IMR-90 (cell line): ENCODE measurements around the gene CTNS. TPM values are rescaled to one million over a fixed set of nuclear protein-coding genes. Genes with fewer than 3 reads are reported as not detected.

Experiments used
- ATAC-seq: fragments of 200-7000 bp; cut with Tn5 transposase; 2 replicates; pipeline ENCODE4 v1.9.1; 2020; ENCODE audit warnings: low read depth, mild to moderate bottlenecking, moderate library complexity
- BruUV-seq: library from RNA; stranded (reverse); fragments of 400-500 nt; replicated peaks from 2 replicates; lab custom pipeline; 2021; lab: Mats Ljungman, UMichigan
- CTCF ChIA-PET: fragments of 300-600 bp; formaldehyde crosslinking; extraction: SDS; loops from one replicate; lab custom pipeline; 2021; ENCODE audit warnings: antibody characterized with exemption; lab: Yijun Ruan, JAX
- POLR2A ChIA-PET: fragments of 300-600 bp; sonication (Branson Sonifier 250); formaldehyde crosslinking; loops from one replicate; lab custom pipeline; 2022; ENCODE audit warnings: antibody characterized with exemption; ENCODE audit not compliant: unreplicated experiment; lab: Charles Lee
- DNase-seq: peaks from one replicate; pipeline ENCODE4 v3.0.0; 2013
- H2AFZ ChIP-seq: replicated peaks from 2 replicates; pipeline ENCODE3; 2013; ENCODE audit warnings: low read length, mild to moderate bottlenecking; ENCODE audit not compliant: poor library complexity
- H2AK5ac ChIP-seq: 2 replicates; pipeline ENCODE4 v1.6.1; 2013; ENCODE audit warnings: low read depth, low read length, inconsistent platforms
- H2AK9ac ChIP-seq: replicated peaks from 2 replicates; pipeline ENCODE3; 2013; ENCODE audit warnings: mild to moderate bottlenecking, low read depth, low read length, moderate library complexity; ENCODE audit not compliant: poor library complexity
- H2BK120ac ChIP-seq: 2 replicates; pipeline ENCODE4 v1.6.1; 2013; ENCODE audit warnings: low read depth, low read length, inconsistent platforms
- H2BK15ac ChIP-seq: 3 replicates; pipeline ENCODE4 v1.6.1; 2013; ENCODE audit warnings: low read depth, low read length, inconsistent platforms
- H2BK20ac ChIP-seq: 2 replicates; pipeline ENCODE4 v1.6.1; 2013; ENCODE audit warnings: low read depth, mild to moderate bottlenecking, inconsistent platforms, low read length, moderate library complexity
- H2BK5ac ChIP-seq: 2 replicates; pipeline ENCODE4 v1.6.1; 2013; ENCODE audit warnings: mild to moderate bottlenecking, low read depth, low read length, inconsistent platforms; ENCODE audit not compliant: poor library complexity, severe bottlenecking
- H3K14ac ChIP-seq: replicated peaks from 2 replicates; pipeline ENCODE4 v1.6.1; 2013; ENCODE audit warnings: low read depth, low read length, inconsistent platforms
- H3K18ac ChIP-seq: 2 replicates; pipeline ENCODE4 v1.6.1; 2013; ENCODE audit warnings: low read depth, low read length, control low read depth
- H3K23ac ChIP-seq: 2 replicates; pipeline ENCODE4 v1.6.1; 2013; ENCODE audit warnings: low read depth, low read length, inconsistent platforms
- H3K27ac ChIP-seq: 2 replicates; pipeline ENCODE4 v1.5.1; 2013; ENCODE audit warnings: mild to moderate bottlenecking, control low read depth, low read length; ENCODE audit not compliant: insufficient read depth
- H3K27me3 ChIP-seq: 2 replicates; pipeline ENCODE4 v1.6.1; 2013; ENCODE audit warnings: low read length; ENCODE audit not compliant: control insufficient read depth, insufficient read depth
- H3K36me3 ChIP-seq: 2 replicates; pipeline ENCODE4 v1.6.1; 2013; ENCODE audit warnings: low read length, mixed read lengths; ENCODE audit not compliant: control insufficient read depth, insufficient read depth
- H3K4ac ChIP-seq: 2 replicates; pipeline ENCODE4 v1.6.1; 2013; ENCODE audit warnings: low read depth, low read length, inconsistent platforms
- H3K4me1 ChIP-seq: 2 replicates; pipeline ENCODE4 v1.6.1; 2013; ENCODE audit warnings: low read length, mixed read lengths; ENCODE audit not compliant: control insufficient read depth, insufficient read depth
- H3K4me2 ChIP-seq: 2 replicates; pipeline ENCODE4 v1.6.1; 2013; ENCODE audit warnings: low read depth, mild to moderate bottlenecking, control low read depth, low read length, moderate library complexity
- H3K4me3 ChIP-seq: 2 replicates; pipeline ENCODE4 v1.5.1; 2013; ENCODE audit warnings: low read depth, mild to moderate bottlenecking, control low read depth, low read length, moderate library complexity; ENCODE audit not compliant: insufficient read depth
- H3K56ac ChIP-seq: 2 replicates; pipeline ENCODE4 v1.6.1; 2013; ENCODE audit warnings: low read length, inconsistent platforms; ENCODE audit not compliant: insufficient read depth; ENCODE audit errors: extremely low read depth
- H3K79me1 ChIP-seq, 2 experiments: 2 replicates each; pipeline ENCODE4 v1.6.1; 2013; ENCODE audit warnings: low read length in 2 of 2, inconsistent platforms in 1 of 2, low read depth in 1 of 2
- H3K9ac ChIP-seq: 2 replicates; pipeline ENCODE4 v1.6.1; 2013; ENCODE audit warnings: low read depth, low read length, control low read depth
- H3K9me1 ChIP-seq: 2 replicates; pipeline ENCODE4 v1.6.1; 2013; ENCODE audit warnings: low read length, inconsistent platforms; ENCODE audit not compliant: insufficient read depth
- H3K9me3 ChIP-seq: 2 replicates; pipeline ENCODE4 v1.6.1; 2013; ENCODE audit warnings: low read length; ENCODE audit not compliant: control insufficient read depth, insufficient read depth
- H4K20me1 ChIP-seq: 2 replicates; pipeline ENCODE4 v1.6.1; 2013; ENCODE audit warnings: low read length, inconsistent platforms; ENCODE audit not compliant: insufficient read depth
- H4K5ac ChIP-seq: 2 replicates; pipeline ENCODE4 v1.6.1; 2013; ENCODE audit warnings: mild to moderate bottlenecking, low read depth, low read length, control low read depth
- H4K8ac ChIP-seq, 2 experiments: 2 replicates each; pipeline ENCODE4 v1.6.1; 2013; ENCODE audit warnings: low read depth in 2 of 2, low read length in 2 of 2, control low read depth in 1 of 2, inconsistent platforms in 1 of 2
- H4K91ac ChIP-seq: 2 replicates; pipeline ENCODE4 v1.6.1; 2013; ENCODE audit warnings: low read depth, low read length, inconsistent platforms; ENCODE audit not compliant: insufficient read depth
- BHLHE40 ChIP-seq: fragments of 150-350 bp; IDR thresholded peaks from 2 replicates; pipeline ENCODE4 v1.6.1; 2016; ENCODE audit warnings: mild to moderate bottlenecking, low read depth, low read length
- CEBPB ChIP-seq: IDR thresholded peaks from 2 replicates; pipeline ENCODE4 v1.6.1; 2012; ENCODE audit warnings: low read depth, low read length, improper control_type of control experiment
- CTCF ChIP-seq: conservative IDR thresholded peaks from 2 replicates; pipeline ENCODE4 v1.5.1; 2012; ENCODE audit warnings: mild to moderate bottlenecking, low read depth, low read length, improper control_type of control experiment
- ELK1 ChIP-seq: fragments of 150-350 bp; IDR thresholded peaks from 2 replicates; pipeline ENCODE4 v1.6.1; 2016; ENCODE audit warnings: low read depth, mild to moderate bottlenecking, low read length, moderate library complexity, borderline replicate concordance
- FOS ChIP-seq: fragments of 150-350 bp; IDR thresholded peaks from 2 replicates; pipeline ENCODE4 v1.6.1; 2016; ENCODE audit warnings: low read depth, low read length
- MAFK ChIP-seq: IDR thresholded peaks from 2 replicates; pipeline ENCODE4 v1.6.1; 2012; ENCODE audit warnings: low read depth, low read length, improper control_type of control experiment
- MAZ ChIP-seq: IDR thresholded peaks from 2 replicates; pipeline ENCODE4 v1.6.1; 2012; ENCODE audit warnings: low read depth, mild to moderate bottlenecking, low read length, improper control_type of control experiment, moderate library complexity, borderline replicate concordance
- MXI1 ChIP-seq: IDR thresholded peaks from 2 replicates; pipeline ENCODE4 v1.6.1; 2012; ENCODE audit warnings: low read depth, mild to moderate bottlenecking, low read length, moderate library complexity, borderline replicate concordance
- NFE2L2 ChIP-seq: fragments of 150-350 bp; IDR thresholded peaks from 2 replicates; pipeline ENCODE4 v1.6.1; 2016; ENCODE audit warnings: low read depth, mild to moderate bottlenecking, low read length
- POLR2A ChIP-seq: IDR thresholded peaks from 2 replicates; pipeline ENCODE4 v1.6.1; 2012; ENCODE audit warnings: mild to moderate bottlenecking, low read depth, low read length
- RAD21 ChIP-seq: IDR thresholded peaks from 2 replicates; pipeline ENCODE4 v1.6.1; 2012; ENCODE audit warnings: low read length, improper control_type of control experiment
- RCOR1 ChIP-seq: IDR thresholded peaks from 2 replicates; pipeline ENCODE4 v1.6.1; 2012; ENCODE audit warnings: mild to moderate bottlenecking, low read length, improper control_type of control experiment; ENCODE audit not compliant: insufficient replicate concordance
- RFX5 ChIP-seq: IDR thresholded peaks from 2 replicates; pipeline ENCODE4 v1.8.0; 2012; ENCODE audit warnings: low read depth, mild to moderate bottlenecking, low read length, moderate library complexity
- SMC3 ChIP-seq: fragments of 150-350 bp; IDR thresholded peaks from 2 replicates; pipeline ENCODE4 v1.6.1; 2016; ENCODE audit warnings: low read depth, mild to moderate bottlenecking, antibody characterized with exemption, low read length, moderate library complexity
- USF2 ChIP-seq: fragments of 150-350 bp; IDR thresholded peaks from 2 replicates; pipeline ENCODE4 v1.6.1; 2017; ENCODE audit warnings: mild to moderate bottlenecking, antibody characterized with exemption, low read length, low read depth
- WGBS, 2 experiments: methylation state at CpG; one replicate each; pipeline versions ENCODE4 v1.1.5 to v1.1.7; 2013; ENCODE audit warnings: missing lambda C conversion rate in 2 of 2; ENCODE audit not compliant: insufficient read length in 1 of 2; ENCODE audit errors: extremely low coverage in 2 of 2; 5-methylcytosine and 5-hydroxymethylcytosine counted together
- dilution Hi-C: fragments of 300-500 bp; cut with HindIII; formaldehyde crosslinking; loops from one replicate; pipeline ENCODE4 v1.14.3; 2018; ENCODE audit warnings: low sequenced_read_pairs; ENCODE audit not compliant: unreplicated experiment
- in situ Hi-C: fragments of 300-500 bp; cut with MboI; formaldehyde crosslinking; loops from 3 replicates; pipeline ENCODE4 v1.14.3; 2019; ENCODE audit warnings: low sequenced_read_pairs, inconsistent platforms, mixed read lengths
- intact Hi-C: fragments of 100-400 bp; cut with micrococcal nuclease; formaldehyde crosslinking; loops from 2 replicates; pipeline ENCODE4 v1.10.0; 2022
- polyA plus RNA-seq, 3 experiments: library from polyadenylated mRNA; depleted of rRNA; stranded (reverse); fragments of >200 nt; gene quantifications; 2 replicates each; pipeline ENCODE4 v1.2.3, GENCODE V29; 2012; ENCODE audit warnings: low replicate concordance in 1 of 3
- total RNA-seq: library from RNA; depleted of rRNA; stranded (reverse); fragments of >200 nt; gene quantifications from 2 replicates; pipeline ENCODE4 v1.2.3, GENCODE V29; 2012

The CTNS gene
- total and polyA plus RNA-seq, 2 of the 4 experiments (the other 2 are of a cell fraction): 4.7 to 5.3 TPM

DNA sequence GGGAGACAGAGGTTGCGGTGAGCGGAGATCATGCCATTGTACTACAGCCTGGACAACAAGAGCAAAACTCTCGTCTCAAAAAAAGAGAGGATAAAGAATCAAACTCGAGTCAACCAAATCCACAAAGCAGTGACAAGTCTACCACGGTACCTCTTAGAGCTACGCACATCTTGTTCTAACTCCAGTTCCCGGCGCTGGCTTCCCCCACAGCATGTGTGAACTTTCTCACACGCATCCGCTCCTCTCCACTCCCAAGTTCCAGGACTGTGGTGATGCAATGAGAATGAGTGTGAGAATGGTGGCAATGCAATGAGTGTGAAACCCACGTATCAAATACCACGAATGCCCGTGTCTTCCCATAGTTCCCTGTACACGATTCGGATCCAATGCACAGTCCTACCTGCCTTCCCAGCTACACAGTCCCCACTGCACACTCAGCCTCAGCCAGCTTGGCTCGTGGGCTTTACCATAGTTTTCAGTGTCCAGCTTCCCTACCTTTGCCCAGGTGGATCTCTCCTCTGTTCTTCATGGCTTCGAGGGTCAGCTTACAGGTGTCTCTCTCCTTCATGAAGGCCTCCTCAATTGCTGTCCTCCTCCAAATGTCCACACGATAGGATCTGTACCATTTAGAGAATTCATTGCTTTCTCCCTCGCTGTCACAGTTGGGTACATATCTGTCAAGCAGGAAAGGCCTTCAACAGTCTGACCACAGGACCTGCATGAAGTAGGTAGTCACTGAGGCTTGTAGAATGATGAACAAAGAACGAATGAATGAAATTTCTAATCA lies 68.6 kb downstream of the CTNS start:
- Histone ChIP-seq H2AK9ac (no peak overlapping the region), H2AFZ (no peak overlapping the region), H3K23ac (no peak overlapping the region), H3K27ac (no peak overlapping the region), H3K9ac (no peak overlapping the region), H3K79me1 (no peaks in the 10 kb centered on the region), H3K4ac (no peak overlapping the region), H2BK20ac (no peak overlapping the region), H3K9me1 (no peaks in the 10 kb centered on the region; the same call in 1 of the 2 replicates), H3K56ac (no peak overlapping the region), H3K27me3 (no peaks in the 10 kb centered on the region), H3K36me3 (no peaks in the 10 kb centered on the region), H2BK120ac (no peak overlapping the region), H2BK15ac (no peak overlapping the region), H2BK5ac (no peak overlapping the region), H4K20me1 (no peaks in the 10 kb centered on the region), H3K4me1 (no peaks in the 10 kb centered on the region), H3K4me3 (no peak overlapping the region), H4K5ac (no peak overlapping the region), H3K14ac (no peak overlapping the region), H4K91ac (no peak overlapping the region), H3K18ac (no peak overlapping the region), H4K8ac (no peak overlapping the region), H2AK5ac (no peak overlapping the region), H3K9me3 (peaks cover 4% of the 10 kb centered on the region; the same call in 1 of the 2 replicates), H3K4me2 (no peak overlapping the region)
- POLR2A ChIA-PET: no interaction called here
- in situ Hi-C loops (no loop called here), dilution Hi-C loops (no loop called here), intact Hi-C loops (no loop called here)
- ATAC-seq: no peak
- no TSS peak for BruUV-seq
- CTCF ChIA-PET: no interaction called here
- WGBS, 2 experiments: 78% methylated on average over 7 of the region's 20 CpGs; no CpG with 5 or more reads in 1 of the 2 experiments
- no peak for DNase-seq
- no peak for TF ChIP-seq CTCF
- TF ChIP-seq USF2: no peak
- TF ChIP-seq POLR2A: no peak
- no peak for TF ChIP-seq MXI1
- no peak for TF ChIP-seq RFX5
- TF ChIP-seq BHLHE40: no peak
- TF ChIP-seq CEBPB: no peak
- TF ChIP-seq MAZ: no peak
- TF ChIP-seq RAD21: no peak
- TF ChIP-seq ELK1: no peak
- no peak for TF ChIP-seq SMC3
- TF ChIP-seq NFE2L2: no peak
- TF ChIP-seq RCOR1: no peak
- no peak for TF ChIP-seq FOS
- no peak for TF ChIP-seq MAFK
